D721Med (cell line): ENCODE measurements around the gene NECAB2.
"Not testable (repeated sequence)": the region's sequence is repeated elsewhere in the genome, so short reads cannot be mapped to it uniquely, and the experiment has no call there.

Experiments used
- DNase-seq: peaks from one replicate; pipeline ENCODE4 v3.0.0; 2011; ENCODE audit warnings: low spot score; ENCODE audit not compliant: insufficient read length
- FAIRE-seq: peaks from 2 replicates; lab custom pipeline; 2011; peaks lifted over from hg19 to GRCh38; lab: Jason Lieb, UNC
- CTCF ChIP-seq: IDR thresholded peaks from 2 replicates; pipeline ENCODE4 v1.5.1; 2012; ENCODE audit warnings: mild to moderate bottlenecking, control low read depth; ENCODE audit not compliant: insufficient read depth; ENCODE audit errors: missing control alignments

NECAB2 gene

GRCh38 chr16:83937267-83937666 lies 30.8 kb upstream of the NECAB2 start:
- TF ChIP-seq CTCF: no peak
- no peak for FAIRE-seq
- no peak for DNase-seq

- DNase-seq (no peak), FAIRE-seq (no peak)
- no peak for TF ChIP-seq CTCF
Observed at GRCh38 chr16:83937922-83938885, 29.8 kb upstream of the NECAB2 start.

GRCh38 chr16:83939266-83939855 lies 28.7 kb upstream of the NECAB2 start:
- DNase-seq: no peak
- no peak for FAIRE-seq
- no peak for TF ChIP-seq CTCF

- TF ChIP-seq CTCF: no peak
- FAIRE-seq: no peak
Observed at GRCh38 chr16:83940119-83940518, 27.9 kb upstream of the NECAB2 start.

GRCh38 chr16:83940630-83941378 lies 27.2 kb upstream of the NECAB2 start:
- FAIRE-seq (no peak), DNase-seq (no peak)

More at GRCh38 chr16:83940119-83940518, 27.9 kb upstream of the NECAB2 start:
- no peak for DNase-seq

GRCh38 chr16:83941546-83941945 lies 26.5 kb upstream of the NECAB2 start:
- not testable (repeated sequence) for DNase-seq, FAIRE-seq

More at GRCh38 chr16:83940630-83941378, 27.2 kb upstream of the NECAB2 start:
- no peak for TF ChIP-seq CTCF

GRCh38 chr16:83942074-83942473 lies 26.0 kb upstream of the NECAB2 start:
- TF ChIP-seq CTCF: no peak
- FAIRE-seq: no peak
- DNase-seq: no peak
